Glutamatergic neuron (in vitro differentiated cells): ENCODE data around the gene KLHL5. TPM values are rescaled to one million over a fixed set of nuclear protein-coding genes. Genes with fewer than 3 reads are reported as not detected.

Experiments
- DNase-seq: peaks from one replicate; pipeline ENCODE4 v3.0.0; 2022
- H3K27ac Mint-ChIP-seq: one replicate; pipeline ENCODE4 v1.8.0; 2020; ENCODE audit warnings: mild to moderate bottlenecking, mixed read lengths, inconsistent platforms; ENCODE audit not compliant: unreplicated experiment
- H3K27me3 Mint-ChIP-seq: one replicate; pipeline ENCODE4 v1.8.0; 2020; ENCODE audit warnings: mild to moderate bottlenecking, moderate library complexity, mixed read lengths, inconsistent platforms; ENCODE audit not compliant: unreplicated experiment
- H3K36me3 Mint-ChIP-seq: one replicate; pipeline ENCODE4 v1.8.0; 2020; ENCODE audit warnings: mild to moderate bottlenecking, mixed read lengths, inconsistent platforms; ENCODE audit not compliant: unreplicated experiment
- H3K4me1 Mint-ChIP-seq: one replicate; pipeline ENCODE4 v1.8.0; 2020; ENCODE audit warnings: mild to moderate bottlenecking, low read depth, mixed read lengths, inconsistent platforms; ENCODE audit not compliant: unreplicated experiment
- H3K4me3 Mint-ChIP-seq: one replicate; pipeline ENCODE4 v1.8.0; 2020; ENCODE audit warnings: mild to moderate bottlenecking, mixed read lengths, inconsistent platforms; ENCODE audit not compliant: unreplicated experiment
- H3K9me3 Mint-ChIP-seq: one replicate; pipeline ENCODE4 v1.8.0; 2020; ENCODE audit warnings: mild to moderate bottlenecking, moderate library complexity, mixed read lengths, inconsistent platforms; ENCODE audit not compliant: unreplicated experiment
- total RNA-seq: library from RNA; stranded (reverse); fragmentation: NEBNext Ultra II Directional; extraction: Animal tissue kit (Norgen Biotek cat#: 25700); gene quantifications from one replicate; pipeline ENCODE4 v1.2.1, GENCODE V29; 2021; ENCODE audit not compliant: unreplicated experiment
- TF ChIP-seq, protein P1 (sequence below): fragments of 200-600 bp; sonication (generic); IDR thresholded peaks from one replicate; pipeline ENCODE4 v1.5.0; 2021; ENCODE audit not compliant: partially characterized antibody, unreplicated experiment

Gene KLHL5
- total RNA-seq, 1 donor from 2014 or later, result 11.5 TPM

DNA sequence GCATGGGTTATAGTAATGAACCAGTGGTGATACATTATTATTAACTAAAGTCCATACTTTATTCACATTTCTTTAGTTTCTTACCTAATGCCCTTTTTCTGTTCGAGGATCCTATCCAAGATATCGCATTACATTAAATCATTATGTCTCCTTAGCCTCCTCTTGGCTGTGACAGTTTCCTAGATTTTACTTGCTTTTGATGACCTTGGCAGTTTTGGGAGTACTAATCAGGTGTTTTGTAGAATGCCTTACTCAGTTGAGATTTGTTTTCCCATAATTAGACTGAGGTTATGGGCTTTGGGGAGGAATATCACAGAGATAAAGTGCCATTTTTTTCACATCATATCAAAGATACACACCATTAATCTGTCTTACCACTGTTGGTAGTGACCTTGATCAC is 5.0 kb downstream of the KLHL5 start:
- Mint-ChIP-seq H3K4me3 (no peak overlapping the region), H3K27me3 (no peaks in the 10 kb centered on the region), H3K36me3 (no peaks in the 10 kb centered on the region), H3K27ac (no peak overlapping the region), H3K4me1 (peaks cover 2% of the 10 kb centered on the region), H3K9me3 (no peaks in the 10 kb centered on the region)
- TF ChIP-seq, protein P1, sequence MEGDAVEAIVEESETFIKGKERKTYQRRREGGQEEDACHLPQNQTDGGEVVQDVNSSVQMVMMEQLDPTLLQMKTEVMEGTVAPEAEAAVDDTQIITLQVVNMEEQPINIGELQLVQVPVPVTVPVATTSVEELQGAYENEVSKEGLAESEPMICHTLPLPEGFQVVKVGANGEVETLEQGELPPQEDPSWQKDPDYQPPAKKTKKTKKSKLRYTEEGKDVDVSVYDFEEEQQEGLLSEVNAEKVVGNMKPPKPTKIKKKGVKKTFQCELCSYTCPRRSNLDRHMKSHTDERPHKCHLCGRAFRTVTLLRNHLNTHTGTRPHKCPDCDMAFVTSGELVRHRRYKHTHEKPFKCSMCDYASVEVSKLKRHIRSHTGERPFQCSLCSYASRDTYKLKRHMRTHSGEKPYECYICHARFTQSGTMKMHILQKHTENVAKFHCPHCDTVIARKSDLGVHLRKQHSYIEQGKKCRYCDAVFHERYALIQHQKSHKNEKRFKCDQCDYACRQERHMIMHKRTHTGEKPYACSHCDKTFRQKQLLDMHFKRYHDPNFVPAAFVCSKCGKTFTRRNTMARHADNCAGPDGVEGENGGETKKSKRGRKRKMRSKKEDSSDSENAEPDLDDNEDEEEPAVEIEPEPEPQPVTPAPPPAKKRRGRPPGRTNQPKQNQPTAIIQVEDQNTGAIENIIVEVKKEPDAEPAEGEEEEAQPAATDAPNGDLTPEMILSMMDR, result no peak
- DNase-seq, result no peak

DNA sequence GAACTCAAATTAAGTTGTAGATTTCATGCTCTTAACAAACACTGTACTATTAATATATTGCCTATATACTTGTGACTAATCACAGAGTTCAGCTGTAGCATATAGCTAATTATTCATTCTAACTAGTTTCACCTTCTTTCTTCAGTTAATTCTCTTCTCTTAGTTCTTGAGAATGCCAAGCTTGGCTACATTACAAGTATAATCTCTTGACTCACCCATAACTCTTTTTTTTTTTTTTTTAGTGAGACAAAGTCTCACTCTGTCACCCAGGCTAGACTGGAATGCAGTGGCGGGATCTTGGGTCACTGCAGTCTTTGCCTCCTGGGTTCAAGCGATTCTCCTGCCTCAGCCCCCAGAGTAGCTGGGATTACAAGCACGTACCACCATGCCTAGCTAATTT is 5.4 kb downstream of the KLHL5 start:
- Mint-ChIP-seq H3K4me3 (no peak overlapping the region), H3K36me3 (no peaks in the 10 kb centered on the region), H3K27me3 (no peaks in the 10 kb centered on the region), H3K9me3 (no peaks in the 10 kb centered on the region), H3K27ac (no peak overlapping the region), H3K4me1 (no peaks in the 10 kb centered on the region)
- no peak for DNase-seq
- TF ChIP-seq, protein P1, result no peak

DNA sequence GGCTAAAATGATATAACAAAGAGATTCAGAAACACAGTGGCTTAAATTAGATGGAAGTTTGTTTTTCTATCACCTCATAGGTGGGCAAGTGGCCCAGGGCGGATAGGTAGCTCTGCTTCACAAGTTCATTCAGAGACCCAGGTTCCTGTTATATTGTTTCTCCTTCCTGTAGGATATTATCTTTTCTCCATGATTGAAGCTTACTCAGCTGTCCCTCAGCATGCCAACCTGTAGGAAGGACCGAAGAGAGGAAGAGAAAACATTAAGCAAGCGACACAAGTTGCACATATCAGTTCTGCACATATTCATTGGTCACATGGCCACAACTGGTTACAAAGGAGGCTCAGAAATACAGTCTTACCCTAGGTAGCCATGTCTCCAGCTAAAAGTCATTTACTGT is 6.9 kb downstream of the KLHL5 start:
- Mint-ChIP-seq H3K36me3 (no peaks in the 10 kb centered on the region), H3K27ac (no peak overlapping the region)

DNA sequence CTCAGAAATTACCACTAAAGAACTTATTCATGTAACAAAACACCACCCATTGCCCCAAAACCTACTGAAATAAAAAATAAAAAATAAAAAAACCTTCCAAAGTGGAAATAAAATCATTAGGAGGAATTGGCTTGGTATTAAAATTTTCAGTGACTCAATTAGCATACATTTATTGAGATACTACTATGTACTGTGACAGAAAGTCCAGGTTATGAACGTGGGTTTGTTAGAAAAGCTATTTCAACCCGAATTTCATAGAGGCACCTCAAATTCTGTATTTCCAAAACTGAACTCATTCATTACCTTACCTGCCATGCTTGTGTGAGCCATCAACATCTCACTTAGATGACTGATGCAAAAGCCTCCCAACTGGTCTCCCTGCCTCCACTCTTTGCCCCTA is 16.8 kb downstream of the KLHL5 start:
- Mint-ChIP-seq H3K9me3 (no peaks in the 10 kb centered on the region), H3K27ac (no peak overlapping the region), H3K4me1 (no peaks in the 10 kb centered on the region), H3K36me3 (no peaks in the 10 kb centered on the region), H3K4me3 (no peak overlapping the region), H3K27me3 (no peaks in the 10 kb centered on the region)
- no peak for DNase-seq
- TF ChIP-seq, protein P1, result no peak

More for the DNA sequence above, 6.9 kb downstream of the KLHL5 start:
- no peaks in the 10 kb centered on the region for H3K27me3 Mint-ChIP-seq
- no peaks in the 10 kb centered on the region for H3K4me1 Mint-ChIP-seq
- TF ChIP-seq, protein P1, result no peak
- DNase-seq, result no peak
- H3K9me3 Mint-ChIP-seq, result peaks cover 1% of the 10 kb centered on the region
- no peak overlapping the region for H3K4me3 Mint-ChIP-seq

DNA sequence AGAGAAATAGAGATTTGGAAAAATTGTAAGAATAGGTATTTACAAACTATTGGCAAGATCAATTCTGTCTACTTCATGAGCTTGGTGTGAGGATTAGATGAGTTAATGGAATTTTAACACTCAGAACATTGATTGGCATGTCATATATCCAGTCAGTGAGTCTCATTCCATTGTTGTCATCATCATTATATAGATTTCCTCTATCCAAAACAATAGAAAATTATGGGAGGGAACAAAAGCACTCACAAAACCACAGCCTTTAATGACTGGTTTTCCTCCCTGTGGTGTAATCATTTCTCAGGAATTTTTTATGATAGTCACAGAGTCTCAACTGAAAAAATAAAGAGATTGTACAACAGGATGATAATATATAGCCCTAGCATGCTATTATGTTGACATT is 21.1 kb downstream of the KLHL5 start:
- TF ChIP-seq, protein P1, result no peak
- no peak overlapping the region for H3K4me3 Mint-ChIP-seq
- no peaks in the 10 kb centered on the region for H3K9me3 Mint-ChIP-seq
- H3K4me1 Mint-ChIP-seq, result no peaks in the 10 kb centered on the region
- H3K27me3 Mint-ChIP-seq, result no peaks in the 10 kb centered on the region
- H3K36me3 Mint-ChIP-seq, result no peaks in the 10 kb centered on the region
- no peak for DNase-seq
- no peak overlapping the region for H3K27ac Mint-ChIP-seq
